Heart left ventricle (tissue), 16 donors: ENCODE data around the gene RNF150. TPM values are rescaled to one million over a fixed set of nuclear protein-coding genes. Genes with fewer than 3 reads are reported as not detected.
"Not testable (repeated sequence)": the region's sequence is repeated elsewhere in the genome, so short reads cannot be mapped to it uniquely, and the experiment has no call there.

Experiments
- ATAC-seq, 4 donors: fragments of 200-7000 bp; cut with Tn5 transposase; one replicate each; pipeline ENCODE4 v1.9.1; 2020 to 2022; ENCODE audit warnings: moderate library complexity in 4 of 4, mild to moderate bottlenecking in 3 of 4, moderate number of reproducible peaks in 1 of 4
- DNase-seq, 5 donors: peaks; one replicate each; pipeline ENCODE4 v3.0.0-alpha.2; 2020
- H3K27ac ChIP-seq, 12 donors: fragments of 200-600 bp; sonication (generic) in 4 of 12; one replicate each; pipeline versions ENCODE4 v1.5.0 to v1.8.0; 2016 to 2022; ENCODE audit warnings: mild to moderate bottlenecking in 2 of 12
- H3K27me3 ChIP-seq, 9 donors: fragments of 200-600 bp; sonication (generic) in 2 of 9; one replicate each; pipeline versions ENCODE4 v1.5.1 to v1.8.0; 2016 to 2022; ENCODE audit warnings: mild to moderate bottlenecking in 3 of 9
- H3K36me3 ChIP-seq, 9 donors: fragments of 200-600 bp; sonication (generic) in 2 of 9; one replicate each; pipeline versions ENCODE4 v1.5.0 to v1.8.0; 2018 to 2022; ENCODE audit warnings: mild to moderate bottlenecking in 2 of 9
- H3K4me1 ChIP-seq, 12 donors: fragments of 200-600 bp; sonication (generic) in 4 of 12; one replicate each; pipeline versions ENCODE4 v1.5.0 to v1.8.0; 2016 to 2022; ENCODE audit warnings: mild to moderate bottlenecking in 3 of 12
- H3K4me3 ChIP-seq, 12 donors: fragments of 200-600 bp; sonication (generic) in 4 of 12; one replicate each; pipeline versions ENCODE4 v1.5.0 to v1.8.0; 2017 to 2022; ENCODE audit warnings: mild to moderate bottlenecking in 9 of 12, moderate library complexity in 4 of 12
- H3K9me3 ChIP-seq, 12 donors: fragments of 200-600 bp; sonication (generic) in 4 of 12; one replicate each; pipeline versions ENCODE4 v1.5.0 to v1.8.0; 2016 to 2022; ENCODE audit warnings: mild to moderate bottlenecking in 1 of 12
- POLR2A ChIP-seq, 2 donors: fragments of 450-650 bp; IDR thresholded peaks; one replicate each; pipeline ENCODE4 v1.6.1; 2017; ENCODE audit warnings: antibody characterized with exemption in 2 of 2, mild to moderate bottlenecking in 2 of 2, moderate library complexity in 2 of 2
- WGBS, 4 donors: extraction: QIAGEN DNeasy Blood & Tissue Kit in 2 of 4; methylation state at CpG; one replicate each; pipeline versions ENCODE4 v1.1.5 to v1.1.7; 2013 to 2018; 5-methylcytosine and 5-hydroxymethylcytosine counted together
- intact Hi-C, 10 donors: fragments of 100-400 bp; cut with DNase I; formaldehyde crosslinking; loops; one replicate each; pipeline versions ENCODE4 v1.11.1 to v1.14.2; 2022
- polyA plus RNA-seq, 2 donors: library from polyadenylated mRNA; stranded (reverse); fragments of 200-250 nt; gene quantifications; one replicate each; pipeline ENCODE4 v1.2.3, GENCODE V29; 2013
- total RNA-seq, 9 donors: library from RNA; depleted of rRNA in 2 of 9; stranded (reverse); fragments of >200 nt in 2 of 9; fragmentation: NEBNext Ultra II Directional in 3 of 9; extraction: Animal tissue kit (Norgen Biotek cat#: 25700) in 3 of 9; gene quantifications; one replicate each; pipeline versions ENCODE4 v1.1.0 to v1.2.4, GENCODE V29; 2016 to 2023
- TF ChIP-seq, protein P1 (sequence below), 12 donors: fragments of 200-600 bp; sonication (generic) in 4 of 12; IDR thresholded peaks; one replicate each; pipeline versions ENCODE4 v1.5.0 to v1.8.0; 2018 to 2022; ENCODE audit warnings: antibody characterized with exemption in 12 of 12, mild to moderate bottlenecking in 5 of 12
- donor health status: ischemic (EF 13 %, LVEDD 7.1; RV severe dilation, severe dysfunction).
- donor health status: healthy with polysubstance abuse.
- donor health status: DM: no; HTN: yes; CAD: no.
- donor health status: DM: no; HTN: no; CAD: no.
- donor health status: ischemic (EF 25% LVEDD 6.9; RV normal size, moderate dysfunction).
- donor health status: ischemic (EF 25% LVEDD 5.7; RV mildly dilated, moderate dysfunction).
- donor health status: healthy.
- donor health status: DM: yes; HTN: yes; CAD: no.
- donor health status: ischemic (EF 35%, LVEDD 5.7; RV mildly dilated, moderate dysfunction).
- donor health status: nonischemic (EF 11% LVEDD 7.7; RV severe dilation, severe dysfunction).
- donor health status: DM: yes; HTN: yes; CAD: no.
- donor health status: PGD.
- donor health status: ischemic (EF 29% LVEDD 5.4; RV normal size, mild dysfunction).
- donor health status: nonischemic (EF 23%, LVEDD 6.1; RV moderate dilation, normal function).

Gene RNF150
- total and polyA plus RNA-seq, 11 donors: 11.9 to 146 (median 72.5) TPM

DNA sequence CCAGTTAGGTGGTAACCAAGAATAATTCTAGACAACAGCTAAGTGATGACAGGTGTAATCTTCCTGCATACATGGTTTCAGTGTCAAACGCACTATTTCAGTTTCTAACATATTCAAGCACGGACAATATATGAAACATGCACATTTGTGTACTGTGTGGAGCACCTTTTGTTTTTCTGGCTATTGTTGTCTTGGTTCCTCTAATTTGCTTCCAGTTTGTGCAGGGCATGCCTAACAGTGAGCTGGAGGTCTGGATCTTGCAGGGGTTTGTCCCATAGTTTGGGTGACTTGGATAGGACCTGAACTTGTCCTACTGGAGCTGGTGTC lies 306.6 kb downstream of the RNF150 start:
- ATAC-seq (no peak), DNase-seq (no peak)
- H3K9me3 ChIP-seq: no peaks in the 10 kb centered on the region
- 85 to 91% (median 86%) methylated on average over 2 of the region's 2 CpGs for WGBS, 4 donors
- peaks cover 0 to 3% (median 0%) of the 10 kb centered on the region in 9 donors for H3K27me3 ChIP-seq
- no peaks in the 10 kb centered on the region for H3K36me3 ChIP-seq
- intact Hi-C loops: no loop called here
- no peaks in the 10 kb centered on the region for H3K4me1 ChIP-seq
- H3K27ac ChIP-seq: no peak overlapping the region
- H3K4me3 ChIP-seq: no peak overlapping the region
- TF ChIP-seq POLR2A (IDR thresholded peaks at IDR 0.05): no peak
- TF ChIP-seq, protein P1, sequence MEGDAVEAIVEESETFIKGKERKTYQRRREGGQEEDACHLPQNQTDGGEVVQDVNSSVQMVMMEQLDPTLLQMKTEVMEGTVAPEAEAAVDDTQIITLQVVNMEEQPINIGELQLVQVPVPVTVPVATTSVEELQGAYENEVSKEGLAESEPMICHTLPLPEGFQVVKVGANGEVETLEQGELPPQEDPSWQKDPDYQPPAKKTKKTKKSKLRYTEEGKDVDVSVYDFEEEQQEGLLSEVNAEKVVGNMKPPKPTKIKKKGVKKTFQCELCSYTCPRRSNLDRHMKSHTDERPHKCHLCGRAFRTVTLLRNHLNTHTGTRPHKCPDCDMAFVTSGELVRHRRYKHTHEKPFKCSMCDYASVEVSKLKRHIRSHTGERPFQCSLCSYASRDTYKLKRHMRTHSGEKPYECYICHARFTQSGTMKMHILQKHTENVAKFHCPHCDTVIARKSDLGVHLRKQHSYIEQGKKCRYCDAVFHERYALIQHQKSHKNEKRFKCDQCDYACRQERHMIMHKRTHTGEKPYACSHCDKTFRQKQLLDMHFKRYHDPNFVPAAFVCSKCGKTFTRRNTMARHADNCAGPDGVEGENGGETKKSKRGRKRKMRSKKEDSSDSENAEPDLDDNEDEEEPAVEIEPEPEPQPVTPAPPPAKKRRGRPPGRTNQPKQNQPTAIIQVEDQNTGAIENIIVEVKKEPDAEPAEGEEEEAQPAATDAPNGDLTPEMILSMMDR (IDR thresholded peaks at IDR 0.05): no peak

DNA sequence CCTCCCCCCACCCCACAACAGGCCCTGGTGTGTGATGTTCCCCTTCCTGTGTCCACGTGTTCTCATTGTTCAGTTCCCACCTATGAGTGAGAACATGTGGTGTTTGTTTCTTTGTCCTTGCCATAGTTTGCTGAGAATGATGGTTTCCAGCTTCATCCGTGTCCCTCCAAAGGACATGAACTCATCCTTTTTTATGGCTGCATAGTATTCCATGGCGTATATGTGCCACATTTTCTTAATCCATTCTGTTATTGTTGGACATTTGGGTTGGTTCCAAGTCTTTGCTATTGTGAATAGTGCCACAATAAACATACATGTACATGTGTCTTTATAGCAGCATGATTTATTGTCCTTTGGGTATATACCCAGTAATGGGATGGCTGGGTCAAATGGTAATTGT lies 312.7 kb downstream of the RNF150 start:
- ATAC-seq, H3K27ac ChIP-seq, intact Hi-C loops: not testable (repeated sequence)

GRCh38 chr4:140819610-140820009 lies 313.7 kb downstream of the RNF150 start:
- no peak for ATAC-seq
- Histone ChIP-seq H3K4me1 (no peaks in the 10 kb centered on the region), H3K4me3 (no peak overlapping the region), H3K9me3 (peaks cover 0 to 3% (median 0%) of the 10 kb centered on the region in 12 donors), H3K27me3 (no peaks in the 10 kb centered on the region), H3K36me3 (no peaks in the 10 kb centered on the region), H3K27ac (no peak overlapping the region)
- no peak for TF ChIP-seq POLR2A (IDR thresholded peaks at IDR 0.05)
- TF ChIP-seq, protein P1 (IDR thresholded peaks at IDR 0.05): no peak
- no peak for DNase-seq
- WGBS, 4 donors: 93 to 95% (median 94%) methylated on average over 1 of the region's 1 CpG
- intact Hi-C loops: loop anchor here in 1 of 10 donors (10.0 kb wide), 1 partner anchor 55 kb away; no protein-coding TSS in a partner anchor

More for the DNA sequence above, 312.7 kb downstream of the RNF150 start:
- not testable (repeated sequence) for H3K4me3 ChIP-seq, H3K4me1 ChIP-seq, DNase-seq, H3K27me3 ChIP-seq, H3K36me3 ChIP-seq, H3K9me3 ChIP-seq
- WGBS, 4 donors: 82 to 92% (median 88%) methylated on average over 3 of the region's 3 CpGs

- Histone ChIP-seq H3K27ac (no peak overlapping the region), H3K9me3 (peaks cover 0 to 3% (median 0%) of the 10 kb centered on the region in 12 donors), H3K4me1 (no peaks in the 10 kb centered on the region), H3K4me3 (no peak overlapping the region), H3K36me3 (no peaks in the 10 kb centered on the region), H3K27me3 (no peaks in the 10 kb centered on the region)
- intact Hi-C loops: loop anchor here in 1 of 10 donors (10.0 kb wide), 1 partner anchor 54 kb away; no protein-coding TSS in a partner anchor
- TF ChIP-seq, protein P1 (IDR thresholded peaks at IDR 0.05): no peak
- TF ChIP-seq POLR2A (IDR thresholded peaks at IDR 0.05): no peak
- 89 to 100% (median 96%) methylated on average over 1 of the region's 1 CpG for WGBS, 4 donors
- DNase-seq: no peak
- no peak for ATAC-seq
Measured at GRCh38 chr4:140818433-140818832, 314.8 kb downstream of the RNF150 start.
